PC-3 (cell line): ENCODE data around the gene PDCD11.

Source experiments
- CTCF ChIP-seq: fragments of 300-600 bp; sonication (generic); conservative IDR thresholded peaks from 2 replicates; pipeline ENCODE4 v1.5.1; 2017; ENCODE audit warnings: antibody characterized with exemption, low read depth, mild to moderate bottlenecking, low read length
- EZH2 ChIP-seq: fragments of 300-600 bp; sonication (generic); IDR thresholded peaks from one replicate; pipeline ENCODE4 v1.6.1; 2017; ENCODE audit warnings: antibody characterized with exemption, mild to moderate bottlenecking, low read length; ENCODE audit not compliant: unreplicated experiment
- EZH2phosphoT487 ChIP-seq: fragments of 300-600 bp; sonication (generic); IDR thresholded peaks from 2 replicates; pipeline ENCODE4 v1.6.1; 2018; ENCODE audit warnings: mild to moderate bottlenecking, antibody characterized with exemption, low read length, borderline replicate concordance

DNA sequence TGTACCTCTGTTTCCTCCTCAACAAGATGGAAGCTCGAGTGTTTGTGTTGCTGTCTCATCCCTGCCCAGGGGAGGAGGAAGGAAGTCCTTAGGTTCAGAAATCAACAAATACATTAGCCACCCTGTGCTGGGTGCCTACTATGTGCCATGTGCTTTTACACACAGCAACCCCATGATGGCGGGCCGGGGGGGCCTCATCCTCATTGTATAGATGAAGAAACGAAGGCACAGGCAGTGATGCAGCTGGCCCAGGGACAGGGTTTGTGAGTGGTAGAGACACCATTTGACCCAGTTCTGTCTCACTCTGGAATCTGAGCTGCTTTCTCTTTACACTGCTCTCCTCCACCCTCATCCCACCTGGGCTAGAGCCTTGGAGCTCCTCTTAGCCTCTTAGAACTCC is 57.6 kb downstream of the PDCD11 start:
- TF ChIP-seq CTCF (no peak), EZH2phosphoT487 (no peak), EZH2 (no peak)
